OCI-LY1 (cell line): ENCODE results near the gene ZNF576.
"Not testable (repeated sequence)": the region's sequence is repeated elsewhere in the genome, so short reads cannot be mapped to it uniquely, and the experiment has no call there.

Source experiments
- H2AFZ ChIP-seq: fragments of 200-600 bp; sonication (generic), shearing (Covaris generic); 2 replicates; pipeline ENCODE4 v1.6.0; 2014; ENCODE audit warnings: antibody characterized with exemption, mild to moderate bottlenecking, low read length
- H3F3A ChIP-seq: fragments of 200-600 bp; sonication (generic), shearing (Covaris generic); 2 replicates; pipeline ENCODE4 v1.6.0; 2014; ENCODE audit warnings: mild to moderate bottlenecking, antibody characterized with exemption, low read length, moderate library complexity; ENCODE audit not compliant: insufficient read depth
- H3K27ac ChIP-seq: fragments of 200-600 bp; sonication (generic); 2 replicates; pipeline ENCODE4 v1.5.1; 2014; ENCODE audit warnings: low read length, mixed run types, mild to moderate bottlenecking, low read depth; ENCODE audit not compliant: poor library complexity, severe bottlenecking
- H3K27me3 ChIP-seq: fragments of 200-600 bp; sonication (generic); 2 replicates; pipeline ENCODE4 v1.6.0; 2014; ENCODE audit warnings: antibody characterized with exemption, mild to moderate bottlenecking, low read length, moderate library complexity; ENCODE audit not compliant: insufficient read depth
- H3K36me3 ChIP-seq: fragments of 200-600 bp; sonication (generic); 2 replicates; pipeline ENCODE4 v1.6.1; 2014; ENCODE audit warnings: mild to moderate bottlenecking, antibody characterized with exemption, low read length, moderate library complexity, mixed read lengths; ENCODE audit not compliant: insufficient read depth
- H3K4me1 ChIP-seq: fragments of 200-600 bp; sonication (generic); 2 replicates; pipeline ENCODE4 v1.5.1; 2014; ENCODE audit warnings: mild to moderate bottlenecking, low read length, moderate library complexity; ENCODE audit not compliant: insufficient read depth, severe bottlenecking
- H3K4me2 ChIP-seq: fragments of 200-600 bp; sonication (generic), shearing (Covaris generic); 2 replicates; pipeline ENCODE4 v1.6.1; 2014; ENCODE audit warnings: low read length
- H3K4me3 ChIP-seq: fragments of 200-600 bp; sonication (generic); 2 replicates; pipeline ENCODE4 v1.5.1; 2014; ENCODE audit warnings: low read length, low read depth, mild to moderate bottlenecking, mixed read lengths; ENCODE audit not compliant: poor library complexity, severe bottlenecking
- H3K79me2 ChIP-seq: fragments of 200-600 bp; shearing (Covaris generic); 2 replicates; pipeline ENCODE4 v1.6.1; 2016; ENCODE audit warnings: mixed run types, low read length, mixed read lengths; ENCODE audit not compliant: insufficient read depth
- H3K9ac ChIP-seq: fragments of 200-600 bp; sonication (generic), shearing (Covaris generic); 2 replicates; pipeline ENCODE4 v1.6.1; 2014; ENCODE audit warnings: mild to moderate bottlenecking, low read length, mixed read lengths
- H3K9me2 ChIP-seq: fragments of 200-600 bp; sonication (generic), shearing (Covaris generic); 2 replicates; pipeline ENCODE4 v1.6.1; 2014; ENCODE audit warnings: low read depth, mild to moderate bottlenecking, low read length, mixed read lengths
- H3K9me3 ChIP-seq: fragments of 200-600 bp; shearing (Covaris generic); 2 replicates; pipeline ENCODE4 v1.6.1; 2014; ENCODE audit warnings: low read length, mixed read lengths
- H4K20me1 ChIP-seq: fragments of 200-600 bp; sonication (generic), shearing (Covaris generic); 2 replicates; pipeline ENCODE4 v1.6.0; 2016; ENCODE audit warnings: mild to moderate bottlenecking, low read length; ENCODE audit not compliant: insufficient read depth
- CTCF ChIP-seq: fragments of 200-600 bp; sonication (generic), shearing (Covaris generic); IDR thresholded peaks from 2 replicates; pipeline ENCODE4 v1.5.1; 2017; ENCODE audit warnings: mild to moderate bottlenecking, antibody characterized with exemption, low read length, moderate library complexity, mixed read lengths
- EZH2 ChIP-seq: fragments of 200-600 bp; sonication (generic), shearing (Covaris generic); IDR thresholded peaks from 2 replicates; pipeline ENCODE4 v1.8.0; 2017; ENCODE audit warnings: borderline replicate concordance, mixed run types, mild to moderate bottlenecking, antibody characterized with exemption, low read length, moderate library complexity, mixed read lengths

Gene ZNF576

GRCh38 chr19:43634506-43634871, 38.1 kb downstream of the ZNF576 start:
- Histone ChIP-seq H3K4me3 (no peak overlapping the region), H4K20me1 (no peaks in the 10 kb centered on the region), H3K9ac (no peak overlapping the region), H3K36me3 (no peaks in the 10 kb centered on the region), H3K9me2 (no peaks in the 10 kb centered on the region), H3K4me1 (no peaks in the 10 kb centered on the region), H3K9me3 (no peaks in the 10 kb centered on the region), H3K27ac (no peak overlapping the region), H3K79me2 (no peaks in the 10 kb centered on the region), H3F3A (no peaks in the 10 kb centered on the region), H2AFZ (no peak overlapping the region), H3K27me3 (0 out of 2 replicates have a peak, but pooled peaks cover 15% of the 10 kb centered on the region), H3K4me2 (no peak overlapping the region)
- no peak for TF ChIP-seq CTCF
- TF ChIP-seq EZH2 = no peak

DNA sequence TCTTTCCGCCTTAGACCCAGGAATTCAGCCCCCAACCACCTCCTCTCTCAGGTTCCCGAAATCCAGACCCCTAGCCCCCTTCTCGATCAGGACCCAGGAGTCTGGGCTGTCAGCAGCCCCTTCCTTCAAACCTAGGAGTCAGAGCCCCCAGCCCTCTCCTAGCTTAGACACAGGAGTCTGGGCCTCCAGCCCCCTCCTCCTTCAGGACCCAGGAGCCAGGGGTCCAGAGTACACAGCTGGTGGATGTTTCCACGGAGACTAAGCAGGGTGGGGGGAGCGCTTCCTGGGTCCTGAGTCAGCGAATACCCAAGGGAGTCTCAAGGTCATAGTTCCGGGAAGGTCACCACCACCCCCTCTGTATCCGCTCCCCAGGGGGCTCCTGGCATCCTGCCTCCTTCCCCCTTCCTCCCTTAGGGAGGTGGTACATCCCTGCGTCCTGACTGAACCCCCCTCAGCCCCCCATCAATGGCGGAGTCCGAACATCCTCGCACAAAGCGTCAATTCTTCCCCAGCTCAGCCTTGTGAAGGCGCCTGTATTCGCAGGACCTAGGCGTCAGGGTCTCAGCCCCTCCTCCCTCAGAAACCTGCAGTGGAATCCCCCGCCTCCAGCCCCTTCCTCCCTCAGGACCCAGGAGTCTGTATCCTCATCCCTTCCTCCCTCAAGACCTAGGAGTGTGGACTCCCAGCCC, 38.6 kb downstream of the ZNF576 start:
- H3F3A ChIP-seq = no peaks in the 10 kb centered on the region
- H4K20me1 ChIP-seq = no peaks in the 10 kb centered on the region
- 0 out of 2 replicates have a peak, but pooled peaks cover 15% of the 10 kb centered on the region for H3K27me3 ChIP-seq
- no peak overlapping the region for H3K4me2 ChIP-seq
- peaks cover 2% of the 10 kb centered on the region for H3K4me1 ChIP-seq
- no peak overlapping the region for H2AFZ ChIP-seq
- H3K79me2 ChIP-seq = no peaks in the 10 kb centered on the region
- H3K9me3 ChIP-seq = no peaks in the 10 kb centered on the region
- TF ChIP-seq EZH2 (no peak), CTCF (no peak)
- no peak overlapping the region for H3K27ac ChIP-seq
- no peaks in the 10 kb centered on the region for H3K9me2 ChIP-seq
- H3K36me3 ChIP-seq = no peaks in the 10 kb centered on the region
- H3K4me3 ChIP-seq = no peak overlapping the region
- no peak overlapping the region for H3K9ac ChIP-seq

GRCh38 chr19:43635561-43635940, 39.2 kb downstream of the ZNF576 start:
- H3K4me2 ChIP-seq, H3K27ac ChIP-seq, H3K9me2 ChIP-seq, H2AFZ ChIP-seq, H3K9me3 ChIP-seq, H3F3A ChIP-seq, H3K36me3 ChIP-seq, H3K4me3 ChIP-seq, H3K4me1 ChIP-seq, H3K9ac ChIP-seq, H4K20me1 ChIP-seq, H3K79me2 ChIP-seq: not testable (repeated sequence)
- H3K27me3 ChIP-seq = 0 out of 2 replicates have a peak, but pooled peaks cover 15% of the 10 kb centered on the region

GRCh38 chr19:43636121-43636683, 39.8 kb downstream of the ZNF576 start:
- no peak overlapping the region for H3K27ac ChIP-seq
- no peaks in the 10 kb centered on the region for H3K9me3 ChIP-seq
- peaks cover 3% of the 10 kb centered on the region for H3K4me1 ChIP-seq
- no peak overlapping the region for H3K9ac ChIP-seq
- no peaks in the 10 kb centered on the region for H3F3A ChIP-seq
- H3K36me3 ChIP-seq = no peaks in the 10 kb centered on the region
- no peak overlapping the region for H3K4me2 ChIP-seq
- no peaks in the 10 kb centered on the region for H3K79me2 ChIP-seq
- H3K27me3 ChIP-seq = 0 out of 2 replicates have a peak, but pooled peaks cover 16% of the 10 kb centered on the region
- no peaks in the 10 kb centered on the region for H4K20me1 ChIP-seq
- no peak overlapping the region for H3K4me3 ChIP-seq
- TF ChIP-seq CTCF = no peak
- TF ChIP-seq EZH2 = no peak
- no peaks in the 10 kb centered on the region for H3K9me2 ChIP-seq
- H2AFZ ChIP-seq = no peak overlapping the region
